Ramos (cell line): ENCODE data around the gene KRT74.

Experiments used
- in situ Hi-C: fragments of 300-500 bp; cut with MboI; formaldehyde crosslinking; loops from one replicate; pipeline ENCODE4 v1.14.3; 2022; ENCODE audit warnings: low sequenced_read_pairs; ENCODE audit not compliant: unreplicated experiment

The KRT74 gene

DNA sequence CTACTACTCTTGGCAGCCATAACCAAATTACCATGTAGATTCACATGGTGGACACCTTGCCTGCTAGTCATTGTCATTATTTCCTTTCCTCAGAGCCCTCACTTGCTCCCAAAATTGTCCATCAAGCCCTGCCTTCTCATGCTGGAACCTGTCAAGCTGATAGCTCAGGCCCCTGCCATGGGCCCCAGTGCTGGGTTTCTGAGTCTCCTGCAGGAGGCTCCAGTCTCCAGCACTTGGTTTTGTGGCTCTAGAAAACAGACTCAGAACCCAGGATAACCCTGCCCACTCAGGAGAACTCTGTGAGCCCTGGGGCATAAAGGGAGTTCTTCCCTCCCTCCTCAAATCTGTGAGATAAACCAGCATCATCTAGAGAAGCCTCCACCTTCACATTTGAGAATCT lies 31.5 kb downstream of the KRT74 start:
- in situ Hi-C loops, result no loop called here

DNA sequence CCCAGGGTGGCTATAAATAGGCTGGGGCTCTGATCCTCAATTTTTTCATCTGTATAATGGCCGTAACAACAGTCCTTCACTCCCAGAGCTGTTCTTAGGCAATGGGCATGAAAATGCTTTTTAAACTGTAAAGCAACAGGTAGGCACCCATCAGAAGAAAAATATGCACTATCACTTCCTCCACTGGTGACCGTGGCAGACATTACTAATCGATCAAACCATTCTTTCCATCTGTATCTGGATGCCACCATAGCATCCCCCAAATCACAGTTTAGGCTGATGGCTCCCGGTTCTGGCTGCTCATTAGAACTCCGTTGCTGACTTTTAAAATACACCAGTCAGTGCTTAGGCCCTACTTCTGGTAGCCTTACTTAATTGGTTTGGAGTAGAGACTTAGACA lies 31.9 kb downstream of the KRT74 start:
- in situ Hi-C loops, result no loop called here

DNA sequence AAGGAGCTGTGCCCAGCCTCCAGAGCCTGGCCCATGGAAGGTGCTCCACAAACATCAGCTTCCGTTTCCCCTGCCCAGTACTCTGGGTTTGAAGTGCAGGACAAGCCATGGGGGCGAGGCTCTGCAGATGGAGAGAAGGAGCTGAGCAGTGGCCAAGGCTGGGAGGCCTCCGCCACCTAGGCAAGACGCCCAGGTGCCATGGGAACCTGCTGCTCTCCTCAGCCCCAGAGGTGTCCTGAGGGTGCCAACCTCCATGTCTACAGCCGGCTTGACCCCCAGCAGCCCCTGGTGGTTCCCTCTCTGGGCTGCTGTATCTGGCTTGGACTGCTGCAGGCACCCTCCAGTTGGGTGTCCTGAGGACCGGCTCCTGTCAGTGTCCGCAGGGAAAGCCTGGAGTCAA lies 33.1 kb downstream of the KRT74 start:
- in situ Hi-C loops, result no loop called here

DNA sequence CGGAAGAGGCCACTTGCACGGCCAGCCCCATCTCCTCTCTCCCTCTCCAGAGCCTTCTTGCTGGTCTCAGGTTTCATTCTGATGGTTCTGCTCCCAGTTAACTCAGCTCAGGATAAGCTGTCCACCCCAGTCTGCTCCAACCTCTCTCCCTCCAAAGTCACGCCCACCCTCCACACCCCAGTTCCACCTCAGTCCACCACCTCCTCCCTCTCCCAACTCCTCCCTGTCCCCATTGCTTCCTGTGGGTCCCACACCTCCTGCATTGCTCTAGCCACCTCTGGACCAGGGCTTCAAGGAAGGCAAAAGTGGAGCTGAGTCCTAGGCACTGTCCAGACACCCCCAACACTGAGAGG lies 33.8 kb downstream of the KRT74 start:
- in situ Hi-C loops, result no loop called here

DNA sequence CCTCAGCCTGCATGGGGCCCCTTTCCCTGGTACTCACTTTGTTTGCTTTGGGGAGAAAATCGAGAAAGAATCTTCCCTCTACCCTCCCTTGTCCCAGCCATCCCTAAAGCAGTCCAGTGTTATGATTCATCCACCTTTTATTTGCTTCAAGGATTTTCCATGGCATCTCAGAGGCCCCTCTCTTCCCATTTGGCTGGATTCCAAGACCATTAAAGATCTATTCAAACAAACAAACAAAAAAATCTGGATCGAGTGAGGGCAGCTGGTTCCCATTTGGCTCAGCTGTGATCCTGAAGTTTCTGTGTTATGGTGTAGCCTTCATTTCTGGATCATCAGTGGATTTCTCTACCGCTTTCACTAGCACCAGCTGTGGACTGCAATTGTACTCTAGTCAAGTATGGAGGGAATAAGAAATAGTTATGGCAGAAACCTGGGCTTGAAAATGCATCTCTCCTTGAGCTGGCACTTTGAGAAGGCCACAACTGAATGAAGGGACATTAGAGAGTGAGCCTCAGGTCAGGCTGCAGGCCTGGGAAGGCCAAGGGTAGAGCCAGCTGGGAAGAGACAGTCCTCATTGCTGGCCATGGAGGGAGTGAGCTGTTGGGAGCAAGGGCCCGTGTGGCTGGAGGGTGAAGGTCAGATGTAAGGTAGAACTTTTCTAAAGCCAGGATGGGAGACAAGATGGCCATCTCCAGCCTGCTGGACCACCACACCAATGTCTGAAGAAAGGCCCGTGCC lies 34.4 kb downstream of the KRT74 start:
- in situ Hi-C loops, result no loop called here

DNA sequence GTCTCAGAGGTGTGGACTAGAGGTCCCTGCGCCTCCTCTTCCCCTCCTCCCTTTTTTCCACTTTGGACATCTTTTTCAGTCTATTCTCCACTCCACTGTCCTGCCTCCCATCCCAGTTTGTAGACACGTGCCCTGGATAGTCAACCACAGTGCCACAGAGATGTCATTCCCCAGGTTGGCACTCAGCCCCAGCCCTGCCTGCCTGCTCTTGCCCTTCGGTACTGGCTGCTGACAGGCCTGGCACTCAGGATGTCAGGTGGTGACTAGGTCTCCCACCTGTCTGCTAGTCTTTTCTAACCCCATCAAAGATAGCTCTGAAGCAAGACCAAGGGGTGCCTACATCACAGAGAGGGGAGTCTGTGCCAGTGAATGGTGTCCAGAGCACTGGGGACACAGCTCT lies 36.5 kb downstream of the KRT74 start:
- in situ Hi-C loops, result no loop called here

DNA sequence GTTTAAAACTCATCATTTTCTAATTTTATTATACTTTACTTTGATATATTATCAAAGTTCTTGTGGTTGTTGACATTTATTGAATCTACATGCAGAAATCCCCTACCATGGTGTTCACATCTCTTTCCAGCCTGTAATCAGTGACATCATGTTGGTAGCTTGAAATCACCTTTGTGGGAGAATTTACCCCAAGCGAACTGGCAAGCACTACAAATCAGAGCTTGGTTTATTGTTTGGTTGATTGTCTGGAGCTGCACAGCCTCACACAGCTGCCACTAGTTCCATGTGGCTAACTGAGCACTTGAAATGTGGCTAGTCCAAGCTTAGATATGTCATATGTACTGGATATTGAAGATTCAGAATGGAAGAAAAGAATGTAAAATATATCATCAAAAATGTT lies 38.1 kb downstream of the KRT74 start:
- in situ Hi-C loops, result no loop called here

DNA sequence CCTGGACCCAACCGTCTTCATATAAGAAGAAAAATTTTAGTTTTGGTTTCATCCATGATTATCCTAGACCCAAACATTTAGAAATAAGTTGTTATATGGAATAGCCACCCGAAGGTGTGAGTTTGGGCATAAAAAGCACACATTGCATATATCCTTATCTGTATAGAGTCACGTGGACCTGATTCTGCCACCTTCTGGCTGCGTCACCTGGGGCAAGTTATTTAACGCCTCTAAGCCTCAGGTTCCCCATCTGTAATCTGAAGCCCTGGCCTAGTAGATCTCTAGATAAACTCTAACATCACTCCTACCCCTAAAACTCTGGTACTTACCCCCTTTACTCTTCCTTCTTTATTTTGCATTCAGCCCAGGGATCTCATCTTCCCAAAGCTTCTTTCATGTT lies 39.2 kb downstream of the KRT74 start:
- in situ Hi-C loops, result no loop called here

DNA sequence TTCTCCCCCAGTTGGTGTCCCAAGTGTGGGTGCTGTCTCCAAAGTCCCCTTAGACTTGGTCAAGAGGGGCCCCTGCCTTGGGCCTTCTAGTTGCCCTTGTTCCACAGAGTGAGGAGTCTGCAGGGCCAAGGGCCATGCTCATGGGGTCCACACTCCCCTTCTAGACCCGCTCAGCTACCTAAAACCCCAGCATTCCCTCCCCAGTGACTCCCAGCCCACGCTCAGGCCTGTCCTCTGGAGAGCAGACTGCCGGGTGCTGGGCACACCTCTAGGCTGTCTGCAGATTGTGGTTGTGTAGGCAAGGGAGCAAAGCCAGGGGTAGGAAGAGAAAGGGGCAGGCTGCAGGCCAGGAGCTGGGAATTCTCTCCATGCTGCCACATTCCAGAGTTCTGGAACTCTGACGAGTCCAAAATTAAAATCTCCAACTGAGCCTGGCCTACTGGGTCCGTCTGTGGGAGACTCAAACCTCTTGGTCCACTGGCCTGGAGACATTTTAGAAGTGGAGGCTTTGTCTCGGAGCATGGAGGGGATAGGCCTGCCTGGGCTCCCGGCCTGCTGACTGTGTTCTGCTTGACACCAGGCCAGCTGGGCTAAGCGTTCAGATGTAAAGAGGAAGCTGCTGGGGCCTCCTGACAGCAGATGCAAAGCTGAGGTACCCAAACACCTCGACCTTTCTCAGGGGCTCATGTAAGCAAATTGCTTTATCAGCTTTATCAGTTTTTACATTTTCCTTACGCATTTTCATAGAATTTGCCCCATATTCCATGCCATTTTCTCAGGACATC lies 39.8 kb downstream of the KRT74 start:
- in situ Hi-C loops, result no loop called here

DNA sequence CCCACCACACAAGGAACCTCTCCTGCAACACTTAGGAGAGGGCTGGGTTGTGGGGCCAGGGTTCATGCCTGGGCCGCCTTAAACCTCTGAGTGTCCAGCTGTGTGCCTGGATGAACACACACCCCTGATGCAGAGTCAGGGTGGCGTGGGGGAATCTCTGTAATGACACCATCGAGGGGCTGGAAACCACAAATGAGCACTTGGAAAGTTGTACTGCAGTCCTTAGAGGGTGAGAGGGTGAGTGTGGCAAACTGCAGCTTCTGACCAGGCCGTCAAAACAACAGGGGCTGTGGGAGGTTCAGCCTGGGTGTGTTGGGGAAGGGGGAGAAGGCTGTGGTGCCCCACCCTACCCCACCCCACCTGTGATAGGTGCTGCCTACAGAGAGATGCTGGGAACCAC lies 41.0 kb downstream of the KRT74 start:
- in situ Hi-C loops, result no loop called here

DNA sequence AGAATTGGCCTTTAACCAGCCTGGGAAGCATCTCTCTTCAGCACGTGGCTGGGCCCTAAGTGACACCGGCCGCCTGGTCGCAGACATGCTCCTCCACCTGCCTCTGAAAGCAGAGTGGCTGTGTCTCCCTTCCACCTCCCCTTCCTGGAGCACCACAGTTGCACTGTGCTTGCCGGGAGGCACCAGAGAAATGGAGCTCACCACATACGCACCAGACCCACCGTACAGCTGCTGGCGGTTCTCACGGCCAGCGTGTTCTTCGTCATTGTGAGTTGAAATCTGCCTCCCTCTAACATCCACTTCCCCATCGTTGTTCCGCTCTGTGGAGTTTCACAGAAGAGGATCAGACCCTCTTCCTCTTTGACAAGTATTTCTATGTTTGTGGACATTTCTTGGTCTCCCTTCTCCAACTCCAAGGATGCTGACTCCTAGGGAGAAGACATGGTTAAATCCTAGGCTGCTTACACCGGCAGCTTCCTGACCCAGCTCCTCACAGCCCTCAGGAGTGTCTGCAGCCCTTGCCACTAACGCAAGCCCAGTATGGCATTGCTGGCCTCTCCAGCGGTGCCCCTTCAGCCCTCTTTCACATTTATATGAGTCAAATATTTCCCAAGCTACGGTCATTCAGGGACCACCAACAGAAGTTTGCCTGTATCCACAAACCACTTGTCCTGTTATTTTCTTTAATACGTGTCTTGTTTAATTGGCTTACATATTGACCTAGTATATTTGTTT lies 41.9 kb downstream of the KRT74 start:
- in situ Hi-C loops, result no loop called here

DNA sequence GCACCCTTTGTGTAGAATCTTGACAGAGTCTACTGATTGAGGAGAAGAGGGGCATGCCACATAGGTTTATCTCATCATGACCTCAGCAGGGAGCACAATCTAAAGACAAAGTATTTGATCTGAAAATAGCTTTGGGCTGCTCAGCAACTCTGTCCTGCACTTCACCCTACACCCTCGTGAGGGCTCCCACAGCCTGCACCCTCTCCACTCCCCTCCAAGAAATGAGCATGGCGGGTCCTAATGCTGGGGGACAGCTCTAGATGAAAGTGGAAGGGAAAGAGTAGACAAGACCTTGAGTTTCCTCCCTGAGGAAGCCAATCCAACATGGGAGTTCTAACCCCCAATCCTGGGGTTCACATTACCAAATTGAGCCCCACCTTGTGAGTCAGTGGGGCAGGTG lies 42.7 kb downstream of the KRT74 start:
- in situ Hi-C loops, result no loop called here

DNA sequence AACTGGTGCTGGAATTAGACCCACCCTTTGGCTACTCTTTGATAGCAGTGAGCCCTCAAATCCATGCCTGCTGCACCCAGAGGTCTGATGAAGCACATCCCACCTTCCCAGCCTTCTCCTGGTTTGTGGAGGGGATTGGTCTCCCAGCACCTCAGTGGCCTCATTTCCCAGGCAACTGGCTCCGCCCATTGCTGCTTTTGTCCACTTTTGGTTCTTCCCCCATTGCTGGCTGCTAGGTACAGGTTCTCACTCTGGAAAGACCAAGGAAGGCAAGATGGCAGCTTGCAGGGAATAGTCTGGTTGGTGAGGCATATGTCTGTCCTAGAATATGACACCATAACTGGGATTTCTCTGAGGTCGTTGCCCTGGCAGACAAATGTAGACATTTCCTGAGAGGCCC lies 43.3 kb downstream of the KRT74 start:
- in situ Hi-C loops, result no loop called here

DNA sequence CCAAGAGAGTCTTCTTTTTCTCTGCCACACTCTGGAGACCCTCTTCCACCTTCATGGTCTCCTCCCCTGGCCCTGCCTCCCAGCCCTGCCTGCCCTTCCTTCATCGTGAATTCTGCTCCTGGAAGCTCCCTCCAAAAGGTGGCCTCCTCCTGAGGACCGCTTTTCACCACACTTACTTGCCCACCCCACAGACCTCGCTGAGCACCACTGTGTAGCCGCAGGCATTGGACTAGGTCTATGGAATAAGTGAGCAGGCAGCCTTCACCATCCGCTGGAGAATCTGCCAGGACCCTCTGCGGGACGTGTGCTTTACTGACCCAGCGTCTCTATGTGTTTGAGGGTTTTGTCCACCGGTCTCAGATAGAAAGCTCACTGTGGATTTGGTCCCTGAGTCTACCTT lies 43.8 kb downstream of the KRT74 start:
- in situ Hi-C loops, result no loop called here

DNA sequence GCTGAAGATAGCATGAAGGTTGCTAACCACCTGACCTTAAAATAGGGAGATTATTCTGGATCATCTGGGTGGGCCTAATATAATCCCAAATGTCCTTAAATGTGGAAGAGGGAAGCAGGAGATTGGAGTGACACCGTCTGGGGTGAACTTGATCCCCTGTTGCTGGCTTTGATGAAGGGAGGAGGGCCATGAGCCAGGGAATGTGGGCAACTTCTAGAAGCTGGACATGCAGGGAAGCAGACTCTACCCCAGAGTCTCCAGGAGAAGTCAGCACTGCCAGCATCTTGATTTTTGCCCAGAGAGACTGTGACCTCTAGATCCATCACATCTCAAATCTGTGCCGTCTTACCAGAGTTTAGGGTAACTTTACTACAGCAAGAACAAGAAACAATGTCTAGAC lies 44.2 kb downstream of the KRT74 start:
- in situ Hi-C loops, result no loop called here

DNA sequence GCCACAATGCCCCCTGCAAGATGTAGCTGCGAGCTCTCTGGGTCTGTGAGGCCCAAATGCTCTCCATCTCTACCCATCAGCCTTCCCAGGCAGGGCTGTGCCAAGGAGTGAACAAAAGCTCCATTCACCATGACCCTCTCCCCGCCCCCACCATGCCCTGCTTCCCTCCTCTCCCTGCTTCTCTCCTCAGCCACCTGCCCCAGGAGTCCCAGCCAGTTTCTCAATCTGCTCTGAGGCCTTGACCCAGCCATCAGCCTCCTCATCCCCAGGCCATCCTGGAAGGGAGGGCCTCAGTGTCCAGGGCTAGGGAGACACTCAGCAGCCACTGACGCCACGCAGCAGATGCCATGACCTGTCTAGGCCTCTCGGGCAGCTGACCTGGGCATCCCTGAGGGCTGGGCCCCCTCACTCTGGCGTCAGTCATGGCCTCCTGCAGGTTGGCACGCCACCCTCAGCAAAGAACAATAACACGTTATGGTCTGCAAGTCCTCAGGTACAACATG lies 45.0 kb downstream of the KRT74 start:
- in situ Hi-C loops, result no loop called here

DNA sequence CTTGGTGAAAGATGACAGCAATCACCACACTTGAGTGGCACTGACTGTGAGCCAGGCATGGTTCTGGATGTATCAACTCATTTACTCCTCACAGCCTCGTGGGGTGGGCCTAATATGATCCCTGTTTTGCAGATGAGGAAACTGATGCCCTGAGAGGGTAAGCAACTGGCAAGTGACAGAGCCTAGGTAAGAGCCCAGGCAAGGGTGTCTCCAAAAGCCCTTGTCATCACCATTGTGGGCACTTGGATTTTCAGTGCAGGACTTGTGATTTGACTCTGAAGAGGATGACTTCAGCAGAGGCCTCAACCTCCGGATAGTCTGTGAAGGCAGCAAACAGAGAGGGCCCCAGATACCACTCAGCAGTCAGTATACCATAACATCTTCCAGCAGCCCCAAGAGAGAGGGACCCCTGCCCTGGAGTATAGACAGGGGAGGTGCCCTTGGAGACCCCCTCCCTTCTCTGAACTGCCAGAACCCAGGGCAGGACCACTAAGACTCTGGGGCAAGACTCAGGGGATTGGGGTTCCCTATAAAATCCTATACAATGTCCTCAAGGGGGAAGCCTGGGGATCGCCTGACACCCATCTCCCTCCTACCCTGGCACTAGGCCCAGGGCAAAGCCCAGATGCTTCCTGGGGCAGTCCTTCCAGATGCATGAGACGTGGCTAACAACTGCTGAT lies 46.4 kb downstream of the KRT74 start:
- in situ Hi-C loops, result no loop called here

DNA sequence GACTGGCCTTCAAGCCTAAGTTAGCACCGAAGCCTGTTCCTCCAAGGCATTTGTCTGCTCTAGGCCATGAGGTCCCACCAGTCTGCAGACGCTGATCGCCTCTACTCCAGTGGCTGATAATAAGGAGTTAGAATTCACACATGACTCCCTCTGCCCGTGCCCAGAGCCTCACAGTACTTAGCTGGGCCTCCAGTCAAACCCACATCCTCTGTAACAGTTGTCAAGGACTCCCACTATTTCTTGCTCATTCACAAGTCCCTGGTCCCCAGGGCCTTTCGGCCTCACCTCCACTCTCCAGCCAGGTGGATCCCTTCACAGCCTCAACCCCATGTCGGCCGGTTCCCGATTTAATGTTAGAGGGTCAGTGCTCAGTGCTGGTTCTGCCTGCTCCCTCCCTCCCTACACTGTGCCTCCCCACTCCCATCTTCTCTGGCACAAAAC lies 47.1 kb downstream of the KRT74 start:
- in situ Hi-C loops, result no loop called here

DNA sequence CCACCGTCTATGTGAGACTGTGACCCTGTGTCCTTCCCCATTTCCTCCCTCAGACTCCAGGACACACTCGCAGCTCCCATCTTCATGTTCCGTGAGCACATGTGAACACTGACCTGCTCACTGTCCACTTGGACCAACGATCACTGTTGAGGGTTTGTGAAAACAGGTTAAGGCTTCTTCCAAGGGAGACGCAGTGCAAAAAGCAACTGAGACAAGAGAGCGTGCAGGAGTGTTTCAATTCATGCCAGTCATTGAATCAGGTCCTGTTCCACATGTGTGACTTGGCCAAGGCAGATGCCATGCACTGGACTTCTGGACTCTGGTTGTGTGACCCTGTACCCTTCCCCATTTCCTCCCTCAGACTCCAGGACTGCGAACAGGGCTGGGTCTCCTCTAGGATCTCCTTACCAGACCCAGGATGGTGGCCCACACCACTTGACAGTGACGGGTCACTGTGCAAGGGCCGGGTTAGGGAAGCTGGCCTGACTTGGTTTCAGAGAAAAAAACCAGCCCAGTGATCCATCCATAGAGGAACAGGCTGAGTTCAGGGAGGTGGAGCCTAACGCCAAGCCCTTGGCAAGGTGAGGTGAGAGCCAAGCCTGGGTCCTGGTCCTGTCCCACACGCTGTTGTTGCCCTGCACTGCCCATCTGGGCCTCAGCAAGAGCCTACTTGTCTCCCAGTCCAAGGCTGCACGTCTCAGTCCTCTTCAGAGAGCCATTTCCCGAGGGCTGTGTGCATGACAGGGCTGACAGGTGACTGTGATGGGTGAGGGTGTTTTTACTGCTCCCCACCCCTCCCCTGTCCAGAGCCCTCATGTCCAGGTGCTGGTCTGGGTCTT lies 47.8 kb downstream of the KRT74 start:
- in situ Hi-C loops, result no loop called here
